SKM-1 treated with dmso at 0.1 percent for 144 hours (cell line): Measurements from ENCODE around the gene COG5.

ENCODE experiments used
- DNase-seq: peaks from one replicate; lab custom pipeline; 2025; ENCODE audit not compliant: unreplicated experiment; lab: John Stamatoyannopoulos, UW

COG5 gene

GRCh38 chr7:107464666-107465226, 99.0 kb downstream of the COG5 start:
- no peak for DNase-seq

GRCh38 chr7:107463139-107464078, 100.3 kb downstream of the COG5 start:
- peak; percentile 25 for DNase-seq

DNA sequence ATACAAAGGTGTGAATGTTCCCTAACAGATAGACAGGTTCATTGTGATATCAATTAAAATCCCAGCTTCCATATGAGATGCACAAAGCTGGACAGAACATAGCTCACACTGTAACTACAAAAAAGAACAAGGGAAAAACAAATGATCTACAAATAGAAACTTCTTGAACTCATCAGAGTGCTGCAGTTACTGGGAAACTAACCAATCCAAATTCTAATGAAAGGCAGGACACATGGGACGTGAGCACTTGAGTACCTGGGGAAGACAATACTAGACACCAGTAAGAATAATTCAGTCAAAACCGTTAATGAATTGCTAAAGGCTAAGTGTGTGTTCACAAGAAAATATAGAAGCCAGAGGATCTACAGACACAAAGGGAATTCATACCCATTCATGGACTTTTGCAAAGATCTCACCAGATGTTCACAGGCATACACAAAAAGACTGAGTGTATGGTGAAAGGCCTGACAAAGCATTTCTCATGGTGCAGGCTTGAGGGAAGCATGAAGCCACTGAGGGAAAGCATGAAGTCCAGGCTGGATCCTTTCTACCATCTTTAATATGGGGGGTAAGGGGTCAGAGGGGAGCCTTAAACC, 101.7 kb downstream of the COG5 start:
- DNase-seq, result no peak

DNA sequence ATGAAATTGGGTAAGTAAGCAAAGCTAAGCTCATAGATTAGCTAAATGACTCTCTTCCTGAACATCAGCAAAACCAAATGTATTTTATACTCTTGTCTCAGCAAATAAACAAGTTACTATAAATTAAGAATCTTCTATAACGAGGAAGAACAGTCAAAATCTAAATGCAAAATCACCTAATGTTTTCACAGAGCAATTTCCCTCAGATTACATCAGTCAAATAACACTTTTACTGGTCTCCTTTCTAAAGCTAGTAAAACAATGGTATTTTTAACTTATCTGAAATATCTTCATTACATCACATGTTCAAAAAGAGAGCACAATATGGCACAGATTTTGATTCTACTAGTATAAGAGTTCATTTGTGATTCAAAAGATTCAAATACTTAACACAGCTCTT, 110.3 kb downstream of the COG5 start:
- DNase-seq, result no peak

DNA sequence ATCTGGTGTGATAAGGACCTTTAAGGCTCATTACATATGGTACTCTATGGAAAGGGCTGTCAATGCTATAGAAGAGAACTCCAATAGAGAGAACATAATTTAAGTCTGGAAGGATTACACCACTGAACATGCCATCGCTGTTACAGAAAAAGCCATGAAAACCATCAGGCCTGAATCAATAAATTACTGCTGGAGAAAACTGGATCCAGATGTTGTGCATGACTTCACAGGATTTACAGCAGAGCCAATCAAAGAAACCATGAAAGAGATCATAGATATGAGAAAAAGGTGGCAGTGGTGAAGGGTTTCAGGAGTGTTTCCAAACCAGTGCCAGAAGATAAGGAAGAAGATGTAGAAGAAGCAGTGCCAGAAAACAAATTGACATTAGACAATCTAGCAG, 112.8 kb downstream of the COG5 start:
- DNase-seq, result no peak

GRCh38 chr7:107446988-107447387, 116.7 kb downstream of the COG5 start:
- no peak for DNase-seq

DNA sequence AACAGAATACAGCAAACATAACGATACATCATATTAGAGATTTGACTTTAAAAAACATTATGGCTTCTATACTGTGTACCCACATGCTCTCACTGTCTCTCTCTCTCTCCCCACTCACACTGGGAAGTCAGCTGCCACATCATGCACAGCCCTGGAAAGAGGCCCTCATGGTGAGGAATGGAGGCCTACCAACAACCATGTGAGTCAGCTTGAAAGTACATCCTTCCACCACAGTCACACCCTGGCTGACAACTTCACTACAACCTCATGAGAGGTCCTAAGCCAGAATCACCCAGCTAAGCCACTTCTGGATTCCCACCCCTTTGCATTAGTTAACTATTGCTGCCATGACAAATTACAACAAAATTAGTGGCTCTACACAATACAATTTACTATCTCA, 117.2 kb downstream of the COG5 start:
- no peak for DNase-seq

DNA sequence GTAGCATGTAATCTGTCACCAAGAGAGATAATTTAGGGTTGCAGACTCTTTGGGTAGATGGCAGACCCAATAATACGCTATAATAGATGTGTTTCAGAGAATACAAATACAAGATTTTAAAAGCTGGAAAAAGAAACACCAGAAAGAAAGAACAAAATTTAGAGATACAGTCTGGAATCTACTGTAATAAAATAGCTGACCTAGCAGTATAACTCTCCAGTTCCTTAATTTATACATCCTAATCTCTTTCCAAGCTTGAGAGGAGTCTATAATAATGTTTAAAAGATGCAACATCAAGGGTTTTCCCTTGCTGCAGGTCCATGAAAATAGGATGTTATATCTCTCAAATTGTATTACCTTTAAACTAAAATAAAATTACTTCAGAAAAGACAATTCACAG, 121.0 kb downstream of the COG5 start:
- DNase-seq, result no peak

- no peak for DNase-seq
Observed at GRCh38 chr7:107441581-107442422, 121.9 kb downstream of the COG5 start.

GRCh38 chr7:107439025-107439424, 124.7 kb downstream of the COG5 start:
- DNase-seq, result no peak

DNA sequence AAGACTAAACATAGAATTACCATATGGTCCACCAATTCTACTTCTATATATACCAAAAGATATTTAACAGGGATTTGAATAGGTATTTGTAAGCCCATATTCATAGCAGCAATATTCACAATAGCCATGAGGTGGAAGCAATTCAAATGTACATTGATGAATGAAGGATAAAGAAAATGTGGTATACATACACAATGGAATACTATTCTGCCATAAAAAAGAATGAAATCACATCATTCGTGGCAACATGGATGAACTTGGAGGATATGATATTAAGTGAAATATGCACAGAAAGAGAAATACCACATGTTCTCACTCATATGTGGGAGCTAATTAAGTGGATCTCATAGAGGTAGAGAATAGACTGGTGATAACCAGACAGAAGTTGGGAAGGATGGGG, 128.0 kb downstream of the COG5 start:
- DNase-seq, result no peak

DNA sequence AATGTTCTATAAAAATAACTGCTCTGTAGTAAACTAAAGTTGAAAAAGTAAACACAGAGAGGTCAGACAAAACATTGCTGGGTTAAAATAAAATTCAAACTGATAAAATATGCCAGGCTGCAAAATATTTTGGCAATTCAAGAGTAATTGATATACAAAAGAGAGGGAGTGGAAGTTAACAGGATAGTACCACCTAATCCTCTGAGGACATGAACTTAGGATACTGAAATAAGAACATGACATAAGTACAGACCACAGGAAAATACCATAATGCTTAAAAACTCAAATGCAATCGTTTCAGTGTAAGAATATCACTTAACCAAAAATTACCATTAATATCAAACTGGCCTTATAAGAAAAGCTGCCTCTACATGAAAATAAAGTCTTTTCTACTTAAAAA, 131.5 kb downstream of the COG5 start:
- no peak for DNase-seq

- peak; percentile 0 for DNase-seq
Observed at GRCh38 chr7:107430057-107430456, 133.7 kb downstream of the COG5 start.

- no peak for DNase-seq
Observed at GRCh38 chr7:107428642-107429041, 135.1 kb downstream of the COG5 start.

DNA sequence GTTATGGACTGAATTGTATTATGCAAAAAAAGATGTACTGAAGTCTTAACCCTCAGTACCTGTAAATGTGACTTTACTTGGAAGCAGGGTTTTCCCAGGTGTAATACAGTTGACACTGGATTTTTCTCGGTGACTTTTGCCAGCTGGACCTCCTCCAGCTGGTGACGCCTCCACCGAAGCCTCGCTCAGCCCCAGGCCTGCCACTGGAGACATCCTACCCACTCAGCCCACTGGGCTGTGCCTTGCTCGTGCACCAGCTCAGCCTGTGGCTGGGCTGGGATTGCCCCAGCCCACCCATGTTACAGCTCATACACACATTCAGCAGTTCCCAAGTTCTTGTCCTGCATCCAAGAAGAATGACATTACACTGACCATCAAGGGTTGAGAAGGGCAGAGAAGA, 136.3 kb downstream of the COG5 start:
- no peak for DNase-seq

- DNase-seq, result no peak
Observed at GRCh38 chr7:107414198-107414597, 149.5 kb downstream of the COG5 start.

GRCh38 chr7:107408349-107408748, 155.4 kb downstream of the COG5 start:
- no peak for DNase-seq

DNA sequence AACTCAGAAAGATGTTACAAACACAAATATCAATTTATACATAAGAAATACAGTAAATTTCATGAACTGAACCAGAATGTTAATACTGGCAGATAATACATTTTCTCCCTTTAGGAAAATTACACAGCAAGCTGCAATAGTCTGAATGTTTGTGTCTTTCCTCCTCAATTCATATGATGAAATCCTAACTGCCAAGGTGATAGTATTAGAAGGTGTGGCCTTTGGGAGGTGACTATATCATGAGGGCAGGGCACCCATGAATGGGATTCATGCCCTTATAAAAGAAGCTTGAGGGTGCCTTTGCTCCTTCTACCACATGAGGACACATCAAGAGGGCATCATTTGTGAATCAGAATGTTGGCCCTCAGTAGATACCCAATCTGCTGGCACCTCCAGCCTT, 158.2 kb downstream of the COG5 start:
- no peak for DNase-seq

- no peak for DNase-seq
Observed at GRCh38 chr7:107404740-107405537, 158.8 kb downstream of the COG5 start.

GRCh38 chr7:107398161-107398560, 165.6 kb downstream of the COG5 start:
- no peak for DNase-seq

- no peak for DNase-seq
Observed at GRCh38 chr7:107396990-107397389, 166.7 kb downstream of the COG5 start.
